Measurements from ENCODE around the gene IRGQ. TPM values are rescaled to one million over a fixed set of nuclear protein-coding genes. Genes with fewer than 3 reads are reported as not detected.

The IRGQ gene
- total and polyA plus RNA-seq, 12 donors: 7.0 to 57.9 (median 21.5) TPM

GRCh38 chr19:43586346-43586745 lies 9.6 kb downstream of the IRGQ start:
- 62 to 90% (median 63%) methylated on average over 2 of the region's 2 CpGs for WGBS, 4 donors
- no peaks in the 10 kb centered on the region for H3K27me3 ChIP-seq
- TF ChIP-seq POLR2A (IDR thresholded peaks at IDR 0.05) (no peak), CTCF (IDR thresholded peaks at IDR 0.05) (no peak)
- intact Hi-C loops (cut with DNase I): no loop called here
- DNase-seq: no peak
- peaks cover 4 to 16% of the 10 kb centered on the region in 2 donors for H3K4me1 ChIP-seq (replicated peaks in 1 of 2)
- H3K27ac ChIP-seq: no peak overlapping the region
- H3K9me3 ChIP-seq (replicated peaks in 1 of 3): no peaks in the 10 kb centered on the region
- no peak overlapping the region for H3K4me3 ChIP-seq
- peaks cover 0 to 18% of the 10 kb centered on the region in 2 donors for H3K36me3 ChIP-seq (replicated peaks in 1 of 2)

GRCh38 chr19:43584484-43584883 lies 11.4 kb downstream of the IRGQ start:
- Histone ChIP-seq H3K36me3 (replicated peaks in 1 of 2) (peaks cover 0 to 5% of the 10 kb centered on the region in 2 donors), H3K4me1 (replicated peaks in 1 of 2) (peaks cover 4 to 24% of the 10 kb centered on the region in 2 donors), H3K9me3 (replicated peaks in 1 of 3) (no peaks in the 10 kb centered on the region), H3K27ac (peak overlapping the region in 4 of 5 donors; percentile 5 to 74 (median 50)), H3K4me3 (no peak overlapping the region), H3K27me3 (no peaks in the 10 kb centered on the region)
- 94 to 100% (median 99%) methylated on average over 1 of the region's 1 CpG for WGBS, 4 donors
- no peak for DNase-seq
- TF ChIP-seq CTCF (IDR thresholded peaks at IDR 0.05) (no peak), POLR2A (IDR thresholded peaks at IDR 0.05) (no peak)
- intact Hi-C loops (cut with DNase I): no loop called here

- 86 to 96% (median 93%) methylated on average over 2 of the region's 2 CpGs for WGBS, 4 donors
Measured at GRCh38 chr19:43582495-43582894, 13.4 kb downstream of the IRGQ start.

GRCh38 chr19:43581467-43581866 lies 14.5 kb downstream of the IRGQ start:
- 32 to 56% (median 40%) methylated on average over 7 of the region's 7 CpGs for WGBS, 4 donors
- Histone ChIP-seq H3K9me3 (replicated peaks in 1 of 3) (no peaks in the 10 kb centered on the region), H3K4me1 (replicated peaks in 1 of 2) (peaks cover 4 to 24% of the 10 kb centered on the region in 2 donors), H3K27ac (peak overlapping the region in 2 of 5 donors; percentile 59 to 68), H3K36me3 (replicated peaks in 1 of 2) (no peaks in the 10 kb centered on the region), H3K4me3 (peak overlapping the region in 1 of 4 donors; percentile 50), H3K27me3 (no peaks in the 10 kb centered on the region)
- TF ChIP-seq POLR2A (IDR thresholded peaks at IDR 0.05): no peak
- no peak for TF ChIP-seq CTCF (IDR thresholded peaks at IDR 0.05)
- intact Hi-C loops (cut with DNase I): no loop called here
- peak in 1 of 7 donors; percentile 56 for DNase-seq

More at GRCh38 chr19:43582495-43582894, 13.4 kb downstream of the IRGQ start:
- no peak overlapping the region for H3K27ac ChIP-seq
- H3K4me1 ChIP-seq (replicated peaks in 1 of 2): peaks cover 4 to 24% of the 10 kb centered on the region in 2 donors
- no peak for DNase-seq
- H3K36me3 ChIP-seq (replicated peaks in 1 of 2): no peaks in the 10 kb centered on the region
- TF ChIP-seq POLR2A (IDR thresholded peaks at IDR 0.05): no peak
- no peak for TF ChIP-seq CTCF (IDR thresholded peaks at IDR 0.05)
- H3K9me3 ChIP-seq (replicated peaks in 1 of 3): no peaks in the 10 kb centered on the region
- no peak overlapping the region for H3K4me3 ChIP-seq
- H3K27me3 ChIP-seq: no peaks in the 10 kb centered on the region
- intact Hi-C loops (cut with DNase I): no loop called here
